H9 (cell line): ENCODE data around the gene BEND7. TPM values are rescaled to one million over a fixed set of nuclear protein-coding genes. Genes with fewer than 3 reads are reported as not detected.

ENCODE experiments used
- DNase-seq: peaks from one replicate; pipeline ENCODE4 v3.0.0-alpha.2; 2017
- H2AFZ ChIP-seq: one replicate; pipeline ENCODE4 v1.6.1; 2013; ENCODE audit warnings: mild to moderate bottlenecking, low read length, control low read depth, moderate library complexity
- H2AK5ac ChIP-seq: 2 replicates; pipeline ENCODE4 v1.6.1; 2013; ENCODE audit warnings: low read length, control low read depth, mixed read lengths; ENCODE audit not compliant: insufficient read length
- H2BK120ac ChIP-seq: one replicate; pipeline ENCODE4 v1.6.1; 2013; ENCODE audit warnings: low read depth, mild to moderate bottlenecking, low read length, control low read depth, inconsistent platforms; ENCODE audit not compliant: poor library complexity, severe bottlenecking
- H2BK12ac ChIP-seq: 2 replicates; pipeline ENCODE4 v1.6.1; 2013; ENCODE audit warnings: low read length, control low read depth, mixed read lengths, low read depth; ENCODE audit not compliant: insufficient read length
- H2BK15ac ChIP-seq: 2 replicates; pipeline ENCODE4 v1.6.1; 2013; ENCODE audit warnings: low read depth, low read length, control low read depth
- H2BK20ac ChIP-seq: one replicate; pipeline ENCODE4 v1.6.1; 2013; ENCODE audit warnings: low read depth, mild to moderate bottlenecking, low read length, control low read depth, inconsistent platforms; ENCODE audit not compliant: poor library complexity, severe bottlenecking
- H2BK5ac ChIP-seq: 2 replicates; pipeline ENCODE4 v1.6.1; 2013; ENCODE audit warnings: low read length, control low read depth, mixed read lengths; ENCODE audit not compliant: insufficient read length
- H3K14ac ChIP-seq: 2 replicates; pipeline ENCODE4 v1.6.1; 2013; ENCODE audit warnings: low read length, control low read depth; ENCODE audit not compliant: insufficient read depth
- H3K18ac ChIP-seq: 2 replicates; pipeline ENCODE4 v1.6.1; 2013; ENCODE audit warnings: low read depth, mild to moderate bottlenecking, mixed read lengths, low read length, control low read depth; ENCODE audit not compliant: insufficient read length
- H3K23ac ChIP-seq: 2 replicates; pipeline ENCODE4 v1.6.1; 2013; ENCODE audit warnings: low read length, control low read depth, mixed read lengths, low read depth; ENCODE audit not compliant: insufficient read length
- H3K23me2 ChIP-seq: 2 replicates; pipeline ENCODE4 v1.6.1; 2013; ENCODE audit warnings: low read depth, mild to moderate bottlenecking, mixed read lengths, low read length, control low read depth; ENCODE audit not compliant: insufficient read length, poor library complexity, severe bottlenecking
- H3K27ac ChIP-seq: 2 replicates; pipeline ENCODE4 v1.5.1; 2013; ENCODE audit warnings: low read length, control low read depth, mixed read lengths, low read depth; ENCODE audit not compliant: insufficient read length
- H3K27me3 ChIP-seq: 2 replicates; pipeline ENCODE4 v1.6.1; 2013; ENCODE audit warnings: low read length, control low read depth, inconsistent platforms; ENCODE audit not compliant: insufficient read depth
- H3K4ac ChIP-seq: 2 replicates; pipeline ENCODE4 v1.6.1; 2013; ENCODE audit warnings: low read depth, mild to moderate bottlenecking, control low read depth, inconsistent platforms, low read length, moderate library complexity
- H3K4me1 ChIP-seq: 2 replicates; pipeline ENCODE4 v1.6.1; 2013; ENCODE audit warnings: low read length, control low read depth, inconsistent platforms; ENCODE audit not compliant: insufficient read depth
- H3K4me2 ChIP-seq: 2 replicates; pipeline ENCODE4 v1.6.1; 2013; ENCODE audit warnings: low read length, control low read depth, mixed read lengths; ENCODE audit not compliant: insufficient read length, insufficient read depth
- H3K56ac ChIP-seq: 2 replicates; pipeline ENCODE4 v1.6.1; 2013; ENCODE audit warnings: low read depth, mild to moderate bottlenecking, mixed read lengths, low read length, control low read depth; ENCODE audit not compliant: insufficient read length
- H3K79me1 ChIP-seq: 2 replicates; pipeline ENCODE4 v1.6.1; 2013; ENCODE audit warnings: low read depth, mild to moderate bottlenecking, moderate library complexity, low read length, control low read depth, inconsistent platforms; ENCODE audit not compliant: insufficient read depth, poor library complexity, severe bottlenecking
- H3K79me2 ChIP-seq: 2 replicates; pipeline ENCODE4 v1.6.1; 2013; ENCODE audit warnings: low read length, control low read depth, inconsistent platforms; ENCODE audit not compliant: insufficient read depth
- H3K9ac ChIP-seq: 2 replicates; pipeline ENCODE4 v1.6.1; 2013; ENCODE audit warnings: low read length, control low read depth, mixed read lengths; ENCODE audit not compliant: insufficient read length; ENCODE audit errors: extremely low read depth
- H3K9me3 ChIP-seq: one replicate; pipeline ENCODE4 v1.6.1; 2013; ENCODE audit warnings: low read depth, low read length, inconsistent platforms; ENCODE audit not compliant: control insufficient read depth
- H3T11ph ChIP-seq: one replicate; pipeline ENCODE4 v1.6.1; 2013; ENCODE audit warnings: mild to moderate bottlenecking, low read length, control low read depth, inconsistent platforms
- H4K20me1 ChIP-seq: one replicate; pipeline ENCODE4 v1.6.1; 2013; ENCODE audit not compliant: control insufficient read depth, insufficient read length, insufficient read depth
- H4K5ac ChIP-seq: 2 replicates; pipeline ENCODE4 v1.6.1; 2013; ENCODE audit warnings: low read depth, mild to moderate bottlenecking, mixed read lengths, low read length, control low read depth; ENCODE audit not compliant: insufficient read length
- H4K8ac ChIP-seq: replicated peaks from 2 replicates; pipeline ENCODE4 v1.6.1; 2013; ENCODE audit warnings: low read length, control low read depth, mixed read lengths, low read depth; ENCODE audit not compliant: insufficient read length
- H4K91ac ChIP-seq: 2 replicates; pipeline ENCODE4 v1.6.1; 2013; ENCODE audit warnings: low read depth, mild to moderate bottlenecking, moderate library complexity, mixed read lengths, low read length, control low read depth; ENCODE audit not compliant: insufficient read length
- H3K27ac Mint-ChIP-seq, 3 experiments: 2 replicates in 2 of 3; 3 replicates in 1 of 3; pipeline ENCODE4 v1.8.0; 2020 to 2021; ENCODE audit warnings: mixed read lengths in 3 of 3, mild to moderate bottlenecking in 1 of 3, moderate library complexity in 1 of 3
- H3K27me3 Mint-ChIP-seq: 2 replicates; pipeline ENCODE4 v1.8.0; 2021; ENCODE audit warnings: low read depth, mild to moderate bottlenecking, moderate library complexity, mixed read lengths
- H3K36me3 Mint-ChIP-seq, 3 experiments: 2 replicates in 2 of 3; 3 replicates in 1 of 3; pipeline ENCODE4 v1.8.0; 2020 to 2021; ENCODE audit warnings: low read depth in 3 of 3, mixed read lengths in 3 of 3; ENCODE audit not compliant: insufficient read depth in 1 of 3
- H3K4me1 Mint-ChIP-seq, 2 experiments: 2 replicates each; pipeline ENCODE4 v1.8.0; 2020; ENCODE audit warnings: mixed read lengths in 2 of 2
- H3K4me3 Mint-ChIP-seq, 2 experiments: 2 replicates in 1 of 2; 3 replicates in 1 of 2; pipeline ENCODE4 v1.8.0; 2020 to 2021; ENCODE audit warnings: mild to moderate bottlenecking in 2 of 2, mixed read lengths in 2 of 2, moderate library complexity in 1 of 2
- H3K9me3 Mint-ChIP-seq, 2 experiments: 2 replicates in 1 of 2; 3 replicates in 1 of 2; pipeline ENCODE4 v1.8.0; 2020; ENCODE audit warnings: mild to moderate bottlenecking in 2 of 2, mixed read lengths in 2 of 2, moderate library complexity in 1 of 2
- whole genome bisulfite sequencing: extraction: QIAGEN DNeasy Blood & Tissue Kit; methylation state at CpG from one replicate; pipeline ENCODE4 v1.1.7; 2013; ENCODE audit warnings: missing lambda C conversion rate, low lambda C conversion rate, mixed read lengths; ENCODE audit not compliant: insufficient read length; ENCODE audit errors: extremely low coverage; 5-methylcytosine and 5-hydroxymethylcytosine counted together
- total RNA-seq: library from RNA; stranded (reverse); gene quantifications from 2 replicates; pipeline ENCODE4 v1.2.1, GENCODE V29; 2021
- TF ChIP-seq, protein P1 (sequence below): fragments of 200-600 bp; sonication (generic); conservative IDR thresholded peaks from 3 replicates; pipeline ENCODE4 v1.8.0; 2021; ENCODE audit warnings: antibody characterized with exemption, mild to moderate bottlenecking

BEND7 gene
- total RNA-seq, 1 experiment from 2014 or later = 17.7 TPM

DNA sequence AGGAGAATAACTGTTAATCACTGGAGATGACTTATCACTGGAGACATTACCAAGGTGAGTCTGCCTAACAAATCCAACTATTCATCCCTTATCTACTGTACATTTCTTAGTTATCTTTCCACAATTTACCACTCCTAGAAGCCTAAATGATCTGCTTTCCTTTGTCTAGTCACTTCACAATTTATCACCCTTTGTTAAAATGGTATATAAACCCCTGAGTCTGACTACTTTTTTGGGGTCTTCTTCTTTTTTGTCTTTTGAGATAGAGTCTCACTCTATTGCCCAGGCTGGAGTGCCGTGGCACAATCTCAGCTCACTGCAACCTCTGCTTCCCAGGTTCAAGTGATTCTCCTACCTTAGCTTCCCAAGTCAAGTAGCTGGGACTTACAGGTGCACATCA, 114.7 kb downstream of the BEND7 start:
- H3K4me2 ChIP-seq = no peak overlapping the region
- TF ChIP-seq, protein P1, sequence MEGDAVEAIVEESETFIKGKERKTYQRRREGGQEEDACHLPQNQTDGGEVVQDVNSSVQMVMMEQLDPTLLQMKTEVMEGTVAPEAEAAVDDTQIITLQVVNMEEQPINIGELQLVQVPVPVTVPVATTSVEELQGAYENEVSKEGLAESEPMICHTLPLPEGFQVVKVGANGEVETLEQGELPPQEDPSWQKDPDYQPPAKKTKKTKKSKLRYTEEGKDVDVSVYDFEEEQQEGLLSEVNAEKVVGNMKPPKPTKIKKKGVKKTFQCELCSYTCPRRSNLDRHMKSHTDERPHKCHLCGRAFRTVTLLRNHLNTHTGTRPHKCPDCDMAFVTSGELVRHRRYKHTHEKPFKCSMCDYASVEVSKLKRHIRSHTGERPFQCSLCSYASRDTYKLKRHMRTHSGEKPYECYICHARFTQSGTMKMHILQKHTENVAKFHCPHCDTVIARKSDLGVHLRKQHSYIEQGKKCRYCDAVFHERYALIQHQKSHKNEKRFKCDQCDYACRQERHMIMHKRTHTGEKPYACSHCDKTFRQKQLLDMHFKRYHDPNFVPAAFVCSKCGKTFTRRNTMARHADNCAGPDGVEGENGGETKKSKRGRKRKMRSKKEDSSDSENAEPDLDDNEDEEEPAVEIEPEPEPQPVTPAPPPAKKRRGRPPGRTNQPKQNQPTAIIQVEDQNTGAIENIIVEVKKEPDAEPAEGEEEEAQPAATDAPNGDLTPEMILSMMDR = no peak
- no peak overlapping the region for H3K23ac ChIP-seq
- no peak overlapping the region for H3K18ac ChIP-seq
- Mint-ChIP-seq H3K9me3 (peaks cover 15 to 21% of the 10 kb centered on the region in 2 experiments), H3K4me1 (peaks cover 0 to 10% of the 10 kb centered on the region in 2 experiments; a peak in 2 of 4 replicates), H3K27ac (no peak overlapping the region), H3K27me3 (peaks cover 1% of the 10 kb centered on the region; the same call in 1 of the 2 replicates), H3K4me3 (no peak overlapping the region), H3K36me3 (peaks cover 0 to 6% (median 4%) of the 10 kb centered on the region in 3 experiments; a peak in 3 of 7 replicates)
- H3K79me1 ChIP-seq = no peaks in the 10 kb centered on the region
- H2BK5ac ChIP-seq = no peak overlapping the region
- H2BK12ac ChIP-seq = no peak overlapping the region
- H2BK120ac ChIP-seq = no peak overlapping the region
- no peak overlapping the region for H3K27ac ChIP-seq
- no peaks in the 10 kb centered on the region for H3K4me1 ChIP-seq
- no peak overlapping the region for H2BK15ac ChIP-seq
- WGBS = no CpG with 5 or more reads among the region's 1 CpG
- H3K14ac ChIP-seq = no peak overlapping the region
- H2BK20ac ChIP-seq = no peak overlapping the region
- no peak overlapping the region for H3K56ac ChIP-seq
- H3K9me3 ChIP-seq = no peaks in the 10 kb centered on the region
- no peak for DNase-seq
- no peak overlapping the region for H3T11ph ChIP-seq
- no peak overlapping the region for H4K8ac ChIP-seq
- H4K20me1 ChIP-seq = no peaks in the 10 kb centered on the region
- H4K91ac ChIP-seq = no peak overlapping the region
- no peak overlapping the region for H2AK5ac ChIP-seq
- no peak overlapping the region for H4K5ac ChIP-seq
- H3K4ac ChIP-seq = no peak overlapping the region
- no peaks in the 10 kb centered on the region for H3K79me2 ChIP-seq
- no peaks in the 10 kb centered on the region for H3K27me3 ChIP-seq
- no peak overlapping the region for H2AFZ ChIP-seq
- H3K9ac ChIP-seq = no peak overlapping the region
- no peaks in the 10 kb centered on the region for H3K23me2 ChIP-seq
